HepG2 (cell line): ENCODE measurements around the gene C20orf204. TPM values are rescaled to one million over a fixed set of nuclear protein-coding genes. Genes with fewer than 3 reads are reported as not detected.

ENCODE experiments used
- ERF ChIP-seq: IDR thresholded peaks from 2 replicates; pipeline ENCODE4 v1.6.1; 2018; ENCODE audit warnings: missing biosample characterization, missing genetic modification reagents
- HCFC1 ChIP-seq: fragments of 150-350 bp; IDR thresholded peaks from 2 replicates; pipeline ENCODE4 v1.6.1; 2014; ENCODE audit warnings: low read depth, low read length
- JUNB ChIP-seq: sonication (generic); formaldehyde crosslinking; IDR thresholded peaks from 2 replicates; pipeline ENCODE4 v1.8.0; 2022; ENCODE audit warnings: missing genetic modification reagents, mild to moderate bottlenecking, borderline replicate concordance
- KAT2B ChIP-seq: fragments of 150-350 bp; IDR thresholded peaks from 2 replicates; pipeline ENCODE4 v1.6.1; 2014; ENCODE audit warnings: low read depth, low read length, borderline replicate concordance
- MAFK ChIP-seq, 2 experiments: IDR thresholded peaks in 1 of 2; conservative IDR thresholded peaks in 1 of 2; 2 replicates each; pipeline ENCODE4 v1.6.1; 2011; ENCODE audit warnings: improper control_type of control experiment in 2 of 2, low read length in 2 of 2
- MATR3 ChIP-seq: sonication (generic); formaldehyde crosslinking; IDR thresholded peaks from 2 replicates; pipeline ENCODE4 v1.4.0; 2020; ENCODE audit warnings: missing genetic modification reagents
- NFIC ChIP-seq: IDR thresholded peaks from 2 replicates; pipeline ENCODE4 v1.6.1; 2012; ENCODE audit warnings: mild to moderate bottlenecking, low read length, inconsistent platforms
- SIN3A ChIP-seq: IDR thresholded peaks from 2 replicates; pipeline ENCODE4 v1.6.1; 2011; ENCODE audit warnings: low read depth, mild to moderate bottlenecking, control low read depth, low read length, borderline replicate concordance
- YEATS2 ChIP-seq: sonication (generic); formaldehyde crosslinking; IDR thresholded peaks from 2 replicates; pipeline ENCODE4 v1.4.0; 2020; ENCODE audit warnings: missing genetic modification reagents, borderline replicate concordance
- YEATS4 ChIP-seq: sonication (generic); formaldehyde crosslinking; IDR thresholded peaks from 2 replicates; pipeline ENCODE4 v1.4.0; 2020; ENCODE audit warnings: missing genetic modification reagents, borderline replicate concordance
- ZNF737 ChIP-seq: sonication (generic); formaldehyde crosslinking; IDR thresholded peaks from 2 replicates; pipeline ENCODE4 v1.5.0; 2020; ENCODE audit warnings: missing genetic modification reagents, mild to moderate bottlenecking, borderline replicate concordance
- polyA plus RNA-seq, 8 experiments: library from polyadenylated mRNA; depleted of rRNA in 3 of 8; stranded (reverse) in 7 of 8; unstranded in 1 of 8; fragments of >200 nt; fragmentation: Illumina TruSeq in 4 of 8; extraction: Trizol in 4 of 8; gene quantifications; 2 replicates each; pipeline versions ENCODE4 v1.2.1 to v1.2.3, GENCODE V29; 2011 to 2016; ENCODE audit warnings: low read depth in 4 of 8, missing spikeins in 1 of 8, mixed read lengths in 1 of 8; ENCODE audit not compliant: insufficient read depth in 1 of 8
- total RNA-seq, 5 experiments: library from RNA; depleted of rRNA; stranded (reverse); fragments of >200 nt; fragmentation: Illumina TruSeq; extraction: Trizol; gene quantifications; 2 replicates each; pipeline ENCODE4 v1.2.3, GENCODE V29; 2016; ENCODE audit warnings: low read depth in 1 of 5
- TF ChIP-seq, protein P1 (sequence below), 2 experiments: sonication (generic) in 1 of 2; formaldehyde crosslinking in 1 of 2; IDR thresholded peaks; 2 replicates each; pipeline versions ENCODE4 v1.6.1 to v1.9.0; 2014 to 2022; ENCODE audit warnings: antibody characterized with exemption in 1 of 2, borderline replicate concordance in 1 of 2, inconsistent platforms in 1 of 2, low read depth in 1 of 2, missing genetic modification reagents in 1 of 2
- TF ChIP-seq, protein P2 (sequence below): conservative IDR thresholded peaks from 2 replicates; pipeline ENCODE4 v1.6.1; 2018; ENCODE audit warnings: missing genetic modification reagents

Gene C20orf204
- total and polyA plus RNA-seq, 2 of the 13 experiments (the other 11 are each of a cell fraction or from before 2014, with no cell fraction given), result 22.1 to 80.0 TPM

DNA sequence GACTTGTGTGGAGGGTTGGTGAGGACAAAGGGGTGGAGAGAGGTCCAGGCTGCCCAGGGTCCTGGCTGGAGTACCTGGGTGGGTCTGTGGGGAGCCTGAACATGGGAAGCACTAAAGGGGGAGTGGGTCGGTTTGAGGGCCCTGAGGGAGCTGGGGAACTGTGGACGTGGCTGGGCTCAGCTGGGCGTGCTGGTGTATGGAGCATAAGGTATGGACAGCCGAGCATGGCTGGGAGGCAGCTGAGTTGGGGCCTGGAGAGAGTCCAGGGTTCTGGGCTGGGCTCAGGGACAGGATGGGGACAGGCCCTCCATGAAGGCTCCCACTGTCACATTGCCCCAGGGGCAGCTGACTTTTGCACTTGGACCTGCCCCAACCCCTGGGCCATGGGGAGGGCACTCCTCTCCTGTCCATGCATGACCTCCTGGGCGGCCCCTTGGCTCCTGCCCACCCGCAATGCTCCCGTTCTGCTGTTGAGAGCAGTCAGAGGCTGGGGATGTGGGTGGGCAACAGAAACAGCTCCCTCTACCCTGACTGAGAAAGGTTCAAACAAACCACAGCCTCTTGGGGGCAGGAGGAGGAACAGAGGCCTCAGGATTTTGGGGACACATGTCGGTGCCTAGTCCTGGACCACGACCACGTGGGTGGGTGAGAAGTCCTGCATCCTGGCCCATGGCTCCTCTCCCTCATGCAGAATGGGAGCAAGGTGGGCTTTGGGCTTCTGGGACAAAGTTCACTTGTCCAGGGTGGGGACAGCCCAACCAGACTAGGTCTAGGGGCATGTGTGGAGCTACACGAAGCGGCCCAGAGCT is 4.5 kb downstream of the C20orf204 start (continued):
- TF ChIP-seq, protein P1, sequence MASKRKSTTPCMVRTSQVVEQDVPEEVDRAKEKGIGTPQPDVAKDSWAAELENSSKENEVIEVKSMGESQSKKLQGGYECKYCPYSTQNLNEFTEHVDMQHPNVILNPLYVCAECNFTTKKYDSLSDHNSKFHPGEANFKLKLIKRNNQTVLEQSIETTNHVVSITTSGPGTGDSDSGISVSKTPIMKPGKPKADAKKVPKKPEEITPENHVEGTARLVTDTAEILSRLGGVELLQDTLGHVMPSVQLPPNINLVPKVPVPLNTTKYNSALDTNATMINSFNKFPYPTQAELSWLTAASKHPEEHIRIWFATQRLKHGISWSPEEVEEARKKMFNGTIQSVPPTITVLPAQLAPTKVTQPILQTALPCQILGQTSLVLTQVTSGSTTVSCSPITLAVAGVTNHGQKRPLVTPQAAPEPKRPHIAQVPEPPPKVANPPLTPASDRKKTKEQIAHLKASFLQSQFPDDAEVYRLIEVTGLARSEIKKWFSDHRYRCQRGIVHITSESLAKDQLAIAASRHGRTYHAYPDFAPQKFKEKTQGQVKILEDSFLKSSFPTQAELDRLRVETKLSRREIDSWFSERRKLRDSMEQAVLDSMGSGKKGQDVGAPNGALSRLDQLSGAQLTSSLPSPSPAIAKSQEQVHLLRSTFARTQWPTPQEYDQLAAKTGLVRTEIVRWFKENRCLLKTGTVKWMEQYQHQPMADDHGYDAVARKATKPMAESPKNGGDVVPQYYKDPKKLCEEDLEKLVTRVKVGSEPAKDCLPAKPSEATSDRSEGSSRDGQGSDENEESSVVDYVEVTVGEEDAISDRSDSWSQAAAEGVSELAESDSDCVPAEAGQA (IDR thresholded peaks at IDR 0.05; ENCODE audit: low read depth), result no peak
- TF ChIP-seq, protein P1 (CRISPR knock-in tag; IDR thresholded peaks at IDR 0.05; ENCODE audit: borderline replicate concordance), result no peak
- TF ChIP-seq JUNB (CRISPR knock-in tag) (no peak), ERF (CRISPR knock-in tag) (peak; percentile 43), KAT2B (no peak), YEATS2 (CRISPR knock-in tag) (no peak), MAFK (conservative IDR thresholded peaks at IDR 0.05 in 1 of 2, IDR thresholded peaks at IDR 0.05 in 1 of 2; ENCODE audit: low read length in 2 of 2) (no peak), MATR3 (CRISPR knock-in tag) (no peak), NFIC (no peak; the same call in 1 of the 2 replicates), ZNF737 (CRISPR knock-in tag) (no peak), YEATS4 (CRISPR knock-in tag) (no peak; the same call in 1 of the 2 replicates), HCFC1 (no peak), SIN3A (peak; percentile 24; the same call in 1 of the 2 replicates)
- TF ChIP-seq, protein P2, sequence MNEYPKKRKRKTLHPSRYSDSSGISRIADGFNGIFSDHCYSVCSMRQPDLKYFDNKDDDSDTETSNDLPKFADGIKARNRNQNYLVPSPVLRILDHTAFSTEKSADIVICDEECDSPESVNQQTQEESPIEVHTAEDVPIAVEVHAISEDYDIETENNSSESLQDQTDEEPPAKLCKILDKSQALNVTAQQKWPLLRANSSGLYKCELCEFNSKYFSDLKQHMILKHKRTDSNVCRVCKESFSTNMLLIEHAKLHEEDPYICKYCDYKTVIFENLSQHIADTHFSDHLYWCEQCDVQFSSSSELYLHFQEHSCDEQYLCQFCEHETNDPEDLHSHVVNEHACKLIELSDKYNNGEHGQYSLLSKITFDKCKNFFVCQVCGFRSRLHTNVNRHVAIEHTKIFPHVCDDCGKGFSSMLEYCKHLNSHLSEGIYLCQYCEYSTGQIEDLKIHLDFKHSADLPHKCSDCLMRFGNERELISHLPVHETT (CRISPR knock-in tag), result no peak
